Cortex of kidney (tissue), 1 donor: ENCODE measurements around the gene TP53BP2.
"Not testable (repeated sequence)": the region's sequence is repeated elsewhere in the genome, so short reads cannot be mapped to it uniquely, and the experiment has no call there.

Source experiments
- DNase-seq: peaks from one replicate; lab custom pipeline; 2025; lab: John Stamatoyannopoulos, UW

TP53BP2 gene

GRCh38 chr1:223740038-223740736 lies 105.6 kb downstream of the TP53BP2 start:
- not testable (repeated sequence) for DNase-seq

DNA sequence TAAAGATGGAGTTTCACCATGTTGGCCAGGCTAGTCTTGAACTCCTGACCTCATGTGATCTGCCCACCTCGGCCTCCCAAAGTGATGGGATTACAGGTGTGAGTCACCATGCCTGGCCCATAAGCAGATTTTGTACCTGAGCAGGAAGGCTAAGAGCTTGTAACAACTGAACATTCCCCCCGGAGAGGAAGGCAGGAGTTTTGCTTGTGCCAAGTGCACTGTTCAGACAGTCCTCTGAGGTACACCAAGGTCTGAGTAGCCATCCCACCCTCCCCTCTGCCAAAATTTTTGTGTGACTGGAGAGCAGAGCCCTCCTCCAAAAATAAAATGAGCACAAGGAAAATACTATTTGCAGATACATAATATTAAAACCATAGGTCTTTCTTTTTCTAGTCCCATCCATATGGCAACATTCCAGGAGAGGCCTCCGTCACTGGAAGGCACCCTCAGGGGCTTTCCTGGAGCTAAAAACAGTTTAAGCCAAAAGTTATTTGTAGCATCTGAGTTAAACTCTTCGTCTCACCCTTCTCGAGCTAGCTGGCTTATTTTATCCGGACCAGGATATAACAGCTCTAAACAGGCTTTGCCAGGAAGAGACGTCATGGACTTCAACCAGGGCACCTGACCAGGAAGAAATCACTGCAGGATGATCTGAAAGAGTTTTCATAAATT lies 106.2 kb downstream of the TP53BP2 start:
- no peak for DNase-seq

DNA sequence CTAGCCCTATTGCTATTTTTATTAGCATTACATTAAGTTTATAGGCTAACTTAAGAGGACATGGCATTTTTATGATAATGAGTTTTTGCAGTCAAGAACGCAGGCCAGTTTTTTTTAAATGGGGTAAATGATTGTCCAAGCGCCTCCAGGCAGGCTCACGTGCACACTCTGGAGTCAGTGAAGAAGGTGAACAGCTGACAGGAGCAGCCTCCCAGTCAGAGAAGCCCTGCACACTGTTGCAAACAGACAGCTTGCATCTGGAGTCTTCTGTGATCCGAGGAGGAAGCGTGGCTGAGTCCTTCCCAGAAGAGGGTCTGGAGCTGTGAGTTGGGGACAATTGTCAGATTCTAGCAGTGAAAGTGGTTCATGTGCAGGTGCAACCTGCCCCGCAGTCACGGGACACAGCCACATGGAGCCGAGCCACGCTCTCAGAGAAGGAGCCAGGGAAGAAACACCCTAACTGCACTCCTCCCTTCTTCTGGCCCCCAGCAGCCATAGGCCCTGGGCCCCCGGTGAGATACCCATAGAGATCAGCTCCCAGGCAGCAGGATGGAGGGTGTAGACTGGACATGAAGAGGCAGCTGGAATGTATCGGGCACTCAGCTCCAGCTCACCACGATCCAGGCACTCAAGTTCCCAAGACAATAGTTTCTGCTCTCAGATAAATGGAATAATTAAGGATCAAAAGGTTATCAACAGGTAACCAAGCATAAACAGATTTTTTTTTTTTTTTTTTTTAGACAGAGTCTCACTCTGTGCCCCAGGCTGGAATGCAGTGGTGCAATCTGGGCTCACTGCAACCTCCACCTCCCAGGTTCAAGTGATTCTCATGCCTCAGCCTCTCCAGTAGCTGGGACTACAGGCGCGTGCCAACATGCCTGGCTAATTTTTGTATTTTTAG lies 107.0 kb downstream of the TP53BP2 start:
- DNase-seq, result no peak

DNA sequence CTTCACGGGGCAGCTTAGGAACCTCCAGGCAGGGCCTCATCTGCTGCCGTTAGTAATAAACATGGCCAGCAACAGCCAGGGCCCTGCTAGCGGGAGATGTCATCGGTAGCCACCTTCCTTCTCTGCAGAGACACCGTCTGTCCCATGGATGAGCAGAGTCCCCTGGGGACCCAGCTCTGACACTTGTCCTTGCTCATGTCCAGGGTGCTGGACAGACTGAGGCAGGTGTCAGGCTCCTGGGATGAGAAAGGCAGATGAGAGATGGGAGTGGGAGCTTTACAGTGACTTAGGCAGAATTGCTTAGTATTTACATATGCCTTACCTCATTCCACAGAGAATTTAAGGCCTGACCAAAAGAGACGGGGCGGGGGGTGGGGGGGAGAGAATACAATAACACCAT lies 108.4 kb downstream of the TP53BP2 start:
- no peak for DNase-seq

DNA sequence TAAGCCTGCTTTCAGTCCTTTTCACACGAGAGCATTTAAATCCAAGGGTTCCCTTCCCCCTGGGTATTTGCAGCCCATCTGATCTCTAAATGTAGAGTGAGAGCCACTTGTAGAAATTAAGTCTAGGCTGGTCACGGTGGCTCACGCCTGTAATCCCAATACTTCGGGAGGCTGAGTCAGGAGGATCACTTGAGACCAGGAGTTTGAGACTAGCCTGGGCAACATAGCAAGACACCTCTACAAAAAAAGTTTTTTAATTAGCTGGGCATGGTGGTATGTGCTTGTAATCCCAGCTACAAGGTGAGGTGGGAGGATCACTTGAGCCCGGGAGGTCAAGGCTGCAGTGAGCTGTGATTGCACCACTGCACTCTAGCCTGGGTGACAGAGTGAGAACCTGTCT lies 109.1 kb downstream of the TP53BP2 start:
- DNase-seq, result not testable (repeated sequence)

DNA sequence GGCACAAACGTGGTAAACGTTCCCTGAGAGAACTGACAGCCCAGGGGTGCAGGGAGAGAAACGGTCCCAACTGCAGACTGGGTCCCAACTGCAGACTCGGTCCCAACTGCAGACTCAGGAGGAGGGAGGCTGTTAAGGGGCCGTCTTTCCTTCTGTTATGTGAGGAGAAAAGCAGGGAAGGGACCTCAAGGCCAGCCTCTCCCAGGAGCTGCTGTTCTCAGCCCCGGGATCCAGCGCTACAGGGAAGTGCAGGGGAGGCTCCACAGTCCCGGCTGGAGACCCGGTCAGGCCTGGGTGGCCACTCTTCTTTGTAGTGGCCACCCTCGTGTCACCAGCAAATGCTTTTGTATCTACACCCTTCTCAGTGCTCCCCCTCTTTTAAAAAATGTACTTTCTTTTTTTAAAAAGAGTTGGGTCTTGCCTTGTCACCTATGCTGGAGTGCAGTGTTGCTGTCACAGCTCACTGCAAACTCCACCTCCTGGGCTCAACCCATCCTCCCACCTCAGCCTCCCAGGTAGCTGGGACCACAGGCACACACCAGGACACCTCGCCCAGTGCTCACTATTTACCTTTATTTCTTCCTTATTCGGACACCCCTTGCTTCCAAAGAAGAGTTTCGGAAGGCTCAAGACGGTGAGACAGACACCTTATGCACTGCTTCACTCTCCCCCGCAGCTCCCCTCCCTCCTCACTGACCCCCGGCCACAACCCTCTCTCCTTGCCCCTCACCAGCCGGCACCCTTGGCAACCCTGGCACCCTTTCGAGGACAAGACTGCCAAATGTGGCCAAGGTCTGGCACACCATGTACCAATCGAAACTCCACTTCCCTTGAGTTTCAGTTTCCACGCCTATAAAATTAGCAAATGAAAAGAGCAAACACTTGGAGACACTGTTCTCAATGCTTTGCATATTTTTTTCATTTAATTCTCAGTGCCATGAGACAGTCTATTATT lies 111.6 kb downstream of the TP53BP2 start:
- no peak for DNase-seq

- DNase-seq, result no peak
Measured at GRCh38 chr1:223732993-223733798, 112.6 kb downstream of the TP53BP2 start.

- no peak for DNase-seq
Measured at GRCh38 chr1:223731133-223731770, 114.5 kb downstream of the TP53BP2 start.

DNA sequence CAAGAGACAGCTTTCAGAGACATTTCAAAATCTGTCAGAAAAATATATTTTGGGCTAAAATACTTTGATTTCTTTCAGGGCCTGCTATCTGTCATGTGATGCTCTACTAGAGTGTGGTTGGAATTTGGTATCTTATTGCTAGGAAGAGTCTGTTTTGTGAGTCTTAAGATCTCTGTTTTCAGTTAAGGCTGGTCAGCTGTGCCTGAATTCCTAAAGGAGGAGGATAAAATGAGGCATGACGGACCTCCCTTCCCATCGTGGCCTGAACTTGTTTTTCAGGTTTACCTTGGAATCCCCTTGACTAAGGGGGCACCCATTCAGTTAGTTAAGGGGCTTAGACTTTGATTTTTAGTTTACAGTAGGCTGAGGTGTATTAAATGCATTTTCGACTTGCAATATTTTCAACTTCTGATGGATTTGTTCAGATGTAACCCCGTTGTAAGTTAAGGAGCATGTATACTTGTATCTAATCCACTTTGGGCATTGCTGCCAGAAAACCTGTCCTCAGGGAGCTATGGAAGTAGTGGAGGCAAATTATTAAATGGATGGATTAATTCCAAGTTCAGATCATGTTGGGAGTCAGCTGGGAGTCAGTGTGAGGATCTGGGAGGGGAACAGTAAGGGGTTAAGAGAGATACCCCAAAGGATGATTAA lies 115.1 kb downstream of the TP53BP2 start:
- DNase-seq, result no peak

DNA sequence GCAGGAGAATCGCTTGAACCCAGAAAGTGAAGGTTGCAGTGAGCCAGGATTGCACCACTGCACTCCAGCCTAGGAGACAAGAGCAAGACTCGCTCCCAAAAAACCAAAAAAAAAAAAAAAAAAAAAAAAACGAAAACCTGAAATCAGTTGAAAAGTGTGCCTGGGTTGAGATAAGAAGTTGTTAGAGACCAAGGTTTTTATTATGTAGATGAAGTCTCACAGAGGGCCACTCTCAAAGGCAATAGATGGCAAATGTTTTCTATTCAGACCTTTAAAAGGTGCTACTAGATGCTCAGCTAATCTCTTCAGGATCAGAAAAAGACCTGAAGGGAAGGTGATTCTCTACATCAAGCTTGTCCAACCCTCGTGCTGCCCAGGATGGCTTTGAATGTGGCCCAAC lies 115.8 kb downstream of the TP53BP2 start:
- DNase-seq, result no peak
